Muscle of leg (tissue), 11 donors: Measurements from ENCODE around the gene FLNA. TPM values are rescaled to one million over a fixed set of nuclear protein-coding genes. Genes with fewer than 3 reads are reported as not detected.

ENCODE experiments used
- DNase-seq: peaks from one replicate; pipeline ENCODE4 v3.0.0; 2013
- H3K27ac ChIP-seq: one replicate; pipeline ENCODE4 v1.5.1; 2013; ENCODE audit warnings: mild to moderate bottlenecking, low read length, control low read depth
- H3K27me3 ChIP-seq: one replicate; pipeline ENCODE4 v1.6.1; 2013; ENCODE audit warnings: low read length; ENCODE audit not compliant: control insufficient read depth, insufficient read depth
- H3K36me3 ChIP-seq: one replicate; pipeline ENCODE4 v1.6.1; 2013; ENCODE audit warnings: low read length; ENCODE audit not compliant: control insufficient read depth, insufficient read depth
- H3K4me1 ChIP-seq: one replicate; pipeline ENCODE4 v1.6.1; 2013; ENCODE audit warnings: low read length; ENCODE audit not compliant: control insufficient read depth, insufficient read depth
- H3K4me3 ChIP-seq: one replicate; pipeline ENCODE4 v1.5.1; 2013; ENCODE audit warnings: low read length, control low read depth
- H3K9me3 ChIP-seq: replicated peaks from 2 replicates; pipeline ENCODE4 v1.6.1; 2013; ENCODE audit warnings: low read depth, low read length; ENCODE audit not compliant: control insufficient read depth
- WGBS: methylation state at CpG from one replicate; pipeline ENCODE4 v1.1.5; 2013; ENCODE audit warnings: missing lambda C conversion rate; ENCODE audit not compliant: insufficient coverage; 5-methylcytosine and 5-hydroxymethylcytosine counted together
- polyA plus RNA-seq, 8 donors: library from polyadenylated mRNA; unstranded; fragments of 120-200 nt; gene quantifications; one replicate each; pipeline versions ENCODE4 v1.2.1 to v1.2.3, GENCODE V29; 2013; ENCODE audit warnings: inconsistent platforms in 1 of 8, low replicate concordance in 1 of 8; ENCODE audit not compliant: insufficient read length in 8 of 8, insufficient read depth in 1 of 8
- total RNA-seq: library from RNA; stranded (reverse); fragments of 120-200 nt; gene quantifications from one replicate; pipeline ENCODE4 v1.2.4, GENCODE V29; 2013

The FLNA gene
- total and polyA plus RNA-seq, 9 donors: 212 to 450 (median 365) TPM

- peak overlapping the region; percentile 97 for H3K27ac ChIP-seq
- H3K27me3 ChIP-seq: no peaks in the 10 kb centered on the region
- peaks cover 53% of the 10 kb centered on the region for H3K4me1 ChIP-seq
- 47% methylated on average over 7 of the region's 16 CpGs for WGBS
- peak; percentile 81 for DNase-seq
- peaks cover 47% of the 10 kb centered on the region for H3K36me3 ChIP-seq
- H3K4me3 ChIP-seq: peak overlapping the region; percentile 66
- H3K9me3 ChIP-seq: no peaks in the 10 kb centered on the region
These were observed 5.6 kb downstream of the FLNA start for GRCh38 chrX:154368630-154369448.

DNA sequence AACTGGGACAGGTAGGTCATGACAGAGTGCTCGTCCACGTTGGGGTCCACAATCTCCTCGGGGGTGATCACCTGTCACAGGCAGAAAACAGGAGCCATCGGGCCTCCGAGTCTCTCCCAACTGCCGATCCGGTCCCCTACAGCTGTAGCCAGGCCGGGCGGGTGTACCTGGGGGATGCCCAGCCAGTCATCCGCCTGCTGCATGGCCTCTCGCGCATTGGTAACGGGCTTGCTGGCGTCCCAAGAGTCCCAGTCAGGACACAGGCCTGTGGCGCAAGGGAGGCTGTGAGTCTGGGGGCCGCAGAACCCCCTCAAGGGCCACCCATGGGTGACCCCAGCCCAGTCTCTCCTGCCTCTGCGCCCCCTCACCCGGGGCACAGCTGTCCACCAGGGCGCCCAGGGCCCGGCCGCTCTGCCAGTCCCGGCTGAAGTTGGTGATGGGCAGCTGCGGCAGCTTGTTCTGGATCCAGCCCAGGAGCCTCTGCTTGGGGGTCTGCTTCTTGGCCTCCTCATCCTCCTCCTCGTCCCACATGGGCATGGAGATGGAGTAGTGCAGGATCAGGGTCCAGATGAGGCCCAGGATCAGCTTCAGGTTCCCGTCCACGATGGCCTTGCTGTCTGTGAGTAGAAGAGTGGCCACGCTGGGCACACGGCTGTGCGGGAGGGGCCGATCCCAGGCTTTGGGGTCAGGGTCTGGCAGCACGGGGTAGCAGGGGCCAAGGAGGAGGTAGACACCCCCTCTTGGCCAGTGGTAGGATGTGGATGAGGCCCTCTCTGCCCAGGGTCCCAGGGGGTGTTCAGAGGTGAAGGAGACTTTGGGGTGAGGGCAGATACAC lies 6.7 kb downstream of the FLNA start:
- Histone ChIP-seq H3K9me3 (no peaks in the 10 kb centered on the region), H3K27ac (peak overlapping the region; percentile 97), H3K4me1 (peaks cover 42% of the 10 kb centered on the region), H3K36me3 (peaks cover 57% of the 10 kb centered on the region), H3K4me3 (no peak overlapping the region), H3K27me3 (no peaks in the 10 kb centered on the region)
- no peak for DNase-seq
- WGBS: 88% methylated on average over 26 of the region's 31 CpGs

DNA sequence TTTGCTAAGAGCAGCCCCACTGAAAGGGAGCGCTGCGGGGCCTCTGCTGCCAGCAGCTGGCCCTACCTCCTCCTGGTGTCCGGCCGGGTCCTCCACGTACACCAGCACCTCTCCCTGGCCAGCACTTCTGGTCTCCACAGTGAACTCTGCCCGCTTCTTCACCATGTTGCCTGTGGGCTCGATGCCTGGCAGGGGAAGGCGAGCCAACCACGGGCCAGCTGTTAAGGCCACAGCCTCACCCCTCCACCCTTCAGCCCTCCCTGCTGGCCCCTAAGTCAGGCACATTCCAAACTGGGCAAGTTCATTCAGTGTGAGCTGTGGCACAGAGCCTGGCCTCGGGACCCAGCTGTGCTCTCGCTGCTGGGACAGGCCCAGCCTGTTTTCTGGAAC lies 7.8 kb downstream of the FLNA start:
- H3K4me3 ChIP-seq: no peak overlapping the region

GRCh38 chrX:154365997-154366665 lies 8.3 kb downstream of the FLNA start:
- H3K27me3 ChIP-seq: no peaks in the 10 kb centered on the region
- H3K27ac ChIP-seq: peak overlapping the region; percentile 49
- no peak for DNase-seq
- H3K9me3 ChIP-seq: no peaks in the 10 kb centered on the region
- H3K4me3 ChIP-seq: no peak overlapping the region
- H3K36me3 ChIP-seq: peaks cover 73% of the 10 kb centered on the region
- 88% methylated on average over 31 of the region's 32 CpGs for WGBS
- H3K4me1 ChIP-seq: peaks cover 34% of the 10 kb centered on the region

More for the DNA sequence above, 7.8 kb downstream of the FLNA start:
- Histone ChIP-seq H3K27ac (peak overlapping the region; percentile 97), H3K4me1 (peaks cover 34% of the 10 kb centered on the region), H3K9me3 (no peaks in the 10 kb centered on the region), H3K36me3 (peaks cover 67% of the 10 kb centered on the region), H3K27me3 (no peaks in the 10 kb centered on the region)
- 83% methylated on average over 11 of the region's 11 CpGs for WGBS
- DNase-seq: peak; percentile 62

- Histone ChIP-seq H3K4me3 (no peak overlapping the region), H3K27me3 (no peaks in the 10 kb centered on the region), H3K9me3 (no peaks in the 10 kb centered on the region), H3K36me3 (peaks cover 80% of the 10 kb centered on the region), H3K4me1 (peaks cover 34% of the 10 kb centered on the region), H3K27ac (no peak overlapping the region)
- no peak for DNase-seq
- WGBS: 87% methylated on average over 20 of the region's 20 CpGs
These were observed 9.3 kb downstream of the FLNA start for GRCh38 chrX:154365052-154365600.

DNA sequence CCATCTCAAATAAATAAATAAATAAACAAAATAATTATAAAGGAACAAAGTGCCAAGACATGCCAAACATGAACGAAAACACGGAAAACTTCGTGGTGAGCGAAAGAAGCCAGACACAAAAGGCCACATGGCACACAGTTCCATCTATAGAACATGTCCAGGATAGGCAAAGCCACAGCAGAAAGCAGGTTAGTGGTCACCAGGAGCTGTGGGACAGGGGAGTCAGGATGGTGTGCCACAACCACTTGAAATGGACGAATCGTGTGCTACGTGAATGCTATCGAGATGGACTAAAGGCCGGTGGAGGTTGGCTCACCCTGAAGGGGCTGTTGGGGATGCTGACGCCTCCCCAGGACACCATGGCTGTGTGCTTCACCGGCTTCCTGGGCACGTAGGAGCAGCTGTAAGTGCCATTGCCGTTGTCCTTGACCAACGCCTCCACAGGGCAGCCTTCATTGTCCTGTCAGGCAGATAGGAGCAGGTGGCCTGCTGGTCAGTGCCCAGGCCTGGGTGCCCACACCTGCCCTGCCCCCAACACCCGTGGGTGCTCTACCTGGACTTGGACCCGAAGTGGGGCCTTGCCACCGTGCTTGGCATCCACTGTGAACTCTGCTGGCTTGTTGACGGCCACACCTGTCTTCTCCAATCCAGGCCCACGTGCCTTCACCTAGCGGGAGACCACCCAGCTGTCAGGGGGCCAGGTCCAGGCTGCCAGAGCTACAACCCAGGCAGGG lies 10.6 kb downstream of the FLNA start:
- H3K4me1 ChIP-seq: peaks cover 33% of the 10 kb centered on the region
- H3K36me3 ChIP-seq: peaks cover 91% of the 10 kb centered on the region
- no peak overlapping the region for H3K4me3 ChIP-seq
- no peak overlapping the region for H3K27ac ChIP-seq
- H3K27me3 ChIP-seq: no peaks in the 10 kb centered on the region
- no peak for DNase-seq
- H3K9me3 ChIP-seq: no peaks in the 10 kb centered on the region
- 86% methylated on average over 18 of the region's 20 CpGs for WGBS

DNA sequence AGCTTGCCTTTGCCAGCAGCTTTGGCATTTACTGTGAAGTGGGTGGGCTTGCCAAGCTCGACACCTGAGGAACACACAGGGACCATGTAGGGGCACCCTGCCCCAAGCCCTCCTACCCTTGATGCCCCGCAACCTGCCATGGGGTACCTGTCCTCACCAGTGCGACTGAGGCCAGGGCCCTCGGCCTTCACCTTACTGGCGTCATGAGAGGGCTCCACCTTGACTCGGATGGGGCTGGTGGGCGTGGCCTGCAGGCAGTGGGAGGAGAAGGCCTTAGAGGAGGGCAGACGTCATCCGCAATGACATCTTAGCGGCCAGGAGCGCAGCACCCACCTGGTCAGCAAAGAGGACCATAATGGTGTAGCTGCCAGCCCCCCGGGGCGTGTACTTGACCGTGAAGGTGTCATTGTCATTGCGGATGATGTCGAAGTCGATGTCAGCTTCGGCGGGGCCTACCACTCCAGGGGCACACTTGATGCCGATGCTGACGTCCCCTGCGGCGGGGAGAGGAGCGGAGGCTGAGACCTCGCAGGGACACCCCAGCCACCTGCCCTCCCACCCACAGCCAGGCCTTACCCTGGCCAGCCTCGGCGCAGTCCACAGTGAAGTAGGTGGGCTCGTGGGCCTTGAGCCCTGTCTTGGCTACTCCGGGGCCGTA lies 12.2 kb downstream of the FLNA start:
- Histone ChIP-seq H3K27ac (no peak overlapping the region), H3K9me3 (no peaks in the 10 kb centered on the region), H3K36me3 (peaks cover 93% of the 10 kb centered on the region), H3K27me3 (no peaks in the 10 kb centered on the region), H3K4me1 (peaks cover 16% of the 10 kb centered on the region), H3K4me3 (no peak overlapping the region)
- 85% methylated on average over 25 of the region's 30 CpGs for WGBS
- no peak for DNase-seq

DNA sequence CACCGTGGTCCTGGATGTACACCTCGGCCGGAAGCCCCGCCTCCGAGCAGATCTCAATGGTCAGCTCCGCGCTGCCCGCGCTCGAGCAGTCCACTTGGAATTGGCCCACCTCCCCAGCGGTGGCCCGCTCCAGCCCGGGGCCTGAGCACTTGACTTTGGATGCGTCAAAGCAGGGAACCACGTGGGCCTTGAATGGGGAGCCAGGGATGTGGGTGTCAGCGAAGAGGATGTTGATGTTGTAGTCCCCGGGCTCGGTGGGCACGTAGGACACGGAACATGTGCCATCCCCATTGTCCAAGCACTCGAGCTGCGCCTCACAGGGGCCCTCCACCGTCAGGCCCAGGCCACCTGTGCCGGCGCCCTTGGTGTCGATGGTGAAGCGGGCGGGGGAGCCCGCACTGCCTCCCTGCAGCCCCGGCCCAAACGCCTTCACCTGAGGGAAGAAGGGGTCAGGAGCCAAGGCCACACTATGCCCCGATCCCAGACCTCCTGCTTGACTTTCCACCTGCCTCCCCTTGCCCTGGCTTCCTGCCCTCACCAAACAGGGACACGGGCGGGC lies 14.2 kb downstream of the FLNA start:
- no peak for DNase-seq
- no peaks in the 10 kb centered on the region for H3K9me3 ChIP-seq
- peaks cover 93% of the 10 kb centered on the region for H3K36me3 ChIP-seq
- no peak overlapping the region for H3K4me3 ChIP-seq
- WGBS: 89% methylated on average over 33 of the region's 34 CpGs
- no peaks in the 10 kb centered on the region for H3K27me3 ChIP-seq
- H3K27ac ChIP-seq: no peak overlapping the region
- no peaks in the 10 kb centered on the region for H3K4me1 ChIP-seq
